Measurements from ENCODE around the gene UBE2O.

DNA sequence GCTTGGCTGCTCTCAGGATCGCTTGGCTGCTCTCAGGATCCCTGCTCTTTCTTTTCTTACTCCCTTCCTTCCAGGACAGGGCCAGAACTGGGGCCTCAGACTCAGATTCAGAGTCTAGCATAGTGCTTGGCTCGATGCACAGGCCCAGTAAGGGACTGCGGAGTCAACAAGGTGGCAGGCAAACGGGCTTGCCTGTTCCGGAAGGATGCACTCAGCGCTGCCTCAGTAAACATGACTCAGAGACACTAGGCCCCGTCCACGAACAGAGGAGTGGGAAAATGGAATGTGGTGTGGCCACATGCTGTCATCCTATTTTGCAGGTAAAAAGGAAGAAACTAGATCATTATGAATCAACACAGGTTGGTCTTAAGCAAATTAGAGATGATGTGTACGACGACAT is 58.8 kb downstream of the UBE2O start:
- TF ChIP-seq, protein P1, sequence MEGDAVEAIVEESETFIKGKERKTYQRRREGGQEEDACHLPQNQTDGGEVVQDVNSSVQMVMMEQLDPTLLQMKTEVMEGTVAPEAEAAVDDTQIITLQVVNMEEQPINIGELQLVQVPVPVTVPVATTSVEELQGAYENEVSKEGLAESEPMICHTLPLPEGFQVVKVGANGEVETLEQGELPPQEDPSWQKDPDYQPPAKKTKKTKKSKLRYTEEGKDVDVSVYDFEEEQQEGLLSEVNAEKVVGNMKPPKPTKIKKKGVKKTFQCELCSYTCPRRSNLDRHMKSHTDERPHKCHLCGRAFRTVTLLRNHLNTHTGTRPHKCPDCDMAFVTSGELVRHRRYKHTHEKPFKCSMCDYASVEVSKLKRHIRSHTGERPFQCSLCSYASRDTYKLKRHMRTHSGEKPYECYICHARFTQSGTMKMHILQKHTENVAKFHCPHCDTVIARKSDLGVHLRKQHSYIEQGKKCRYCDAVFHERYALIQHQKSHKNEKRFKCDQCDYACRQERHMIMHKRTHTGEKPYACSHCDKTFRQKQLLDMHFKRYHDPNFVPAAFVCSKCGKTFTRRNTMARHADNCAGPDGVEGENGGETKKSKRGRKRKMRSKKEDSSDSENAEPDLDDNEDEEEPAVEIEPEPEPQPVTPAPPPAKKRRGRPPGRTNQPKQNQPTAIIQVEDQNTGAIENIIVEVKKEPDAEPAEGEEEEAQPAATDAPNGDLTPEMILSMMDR (IDR thresholded peaks at IDR 0.05; ENCODE audit: insufficient read depth, low read length), result no peak
- TF ChIP-seq POLR2AphosphoS5 (IDR thresholded peaks at IDR 0.05; ENCODE audit: low read depth), result no peak
- no peak for TF ChIP-seq REST (IDR thresholded peaks at IDR 0.05; ENCODE audit: insufficient replicate concordance, low read depth)
- no peak for TF ChIP-seq GABPA (IDR thresholded peaks at IDR 0.05; ENCODE audit: low read depth)

Data from HL-60 (cell line).